HEK293 (cell line): Measurements from ENCODE around the gene P2RX1.

Source experiments
- CTCF ChIA-PET: fragments of 350-600 bp; formaldehyde crosslinking; extraction: SDS; loops from one replicate; lab custom pipeline; 2021; ENCODE audit warnings: antibody characterized with exemption; lab: Yijun Ruan, JAX
- POLR2A ChIA-PET: fragments of 300-600 bp; formaldehyde crosslinking; extraction: SDS; loops from one replicate; lab custom pipeline; 2020; ENCODE audit warnings: antibody characterized with exemption, inconsistent platforms; lab: Yijun Ruan, JAX
- H3K27ac ChIP-seq: fragments of 200-500 bp; sonication (Bioruptor generic); 2 replicates; pipeline ENCODE4 v1.5.1; 2014; ENCODE audit warnings: low read depth, low read length, control low read depth, inconsistent platforms; ENCODE audit errors: extremely low read depth
- H3K36me3 ChIP-seq, 2 experiments: fragments of 200-500 bp in 1 of 2; sonication (Bioruptor generic) in 1 of 2; 1 replicate in 1 of 2; 2 replicates in 1 of 2; pipeline ENCODE4 v1.5.1; 2014 to 2017; ENCODE audit warnings: inconsistent platforms in 2 of 2, low read length in 2 of 2; ENCODE audit not compliant: control insufficient read depth in 2 of 2, insufficient read depth in 1 of 2
- H3K4me1 ChIP-seq: fragments of 200-500 bp; sonication (Bioruptor generic); 2 replicates; pipeline ENCODE4 v1.5.1; 2014; ENCODE audit warnings: mild to moderate bottlenecking, low read length, inconsistent platforms; ENCODE audit not compliant: control insufficient read depth, insufficient read depth
- H3K4me3 ChIP-seq: 2 replicates; pipeline ENCODE4 v1.5.1; 2011; ENCODE audit warnings: low read depth, mild to moderate bottlenecking, control low read depth, low read length, moderate library complexity
- H3K9me3 ChIP-seq: fragments of 200-500 bp; sonication (Bioruptor generic); 2 replicates; pipeline ENCODE4 v1.5.1; 2014; ENCODE audit warnings: low read depth, low read length, inconsistent platforms; ENCODE audit not compliant: control insufficient read depth, insufficient read depth
- KLF16 ChIP-seq: fragments of 450-650 bp; formaldehyde crosslinking; IDR thresholded peaks from 2 replicates; pipeline ENCODE4 v1.5.1; 2017; ENCODE audit warnings: missing biosample characterization, missing genetic modification characterization
- ZFHX2 ChIP-seq: fragments of 450-650 bp; formaldehyde crosslinking; conservative IDR thresholded peaks from 2 replicates; pipeline ENCODE4 v1.5.1; 2016; ENCODE audit warnings: missing biosample characterization, missing genetic modification characterization
- ZFP3 ChIP-seq: fragments of 450-650 bp; formaldehyde crosslinking; IDR thresholded peaks from 2 replicates; pipeline ENCODE4 v1.5.1; 2016; ENCODE audit warnings: low read depth, missing biosample characterization, missing genetic modification characterization
- ZNF10 ChIP-seq: fragments of 450-650 bp; formaldehyde crosslinking; IDR thresholded peaks from 2 replicates; pipeline ENCODE4 v1.5.1; 2017; ENCODE audit warnings: missing biosample characterization, missing genetic modification characterization
- ZNF18 ChIP-seq: fragments of 450-650 bp; formaldehyde crosslinking; IDR thresholded peaks from 2 replicates; pipeline ENCODE4 v1.5.1; 2016; ENCODE audit warnings: missing biosample characterization, missing genetic modification characterization
- ZNF19 ChIP-seq: fragments of 450-650 bp; formaldehyde crosslinking; IDR thresholded peaks from 2 replicates; pipeline ENCODE4; 2016; ENCODE audit warnings: missing biosample characterization, missing genetic modification characterization, low read depth
- ZNF416 ChIP-seq: fragments of 450-650 bp; formaldehyde crosslinking; IDR thresholded peaks from 2 replicates; pipeline ENCODE4 v1.5.1; 2016; ENCODE audit warnings: missing biosample characterization, missing genetic modification characterization
- ZNF510 ChIP-seq: fragments of 450-650 bp; formaldehyde crosslinking; IDR thresholded peaks from 2 replicates; pipeline ENCODE4 v1.5.1; 2018; ENCODE audit warnings: mild to moderate bottlenecking, missing genetic modification characterization, missing biosample characterization; ENCODE audit not compliant: insufficient replicate concordance
- ZNF530 ChIP-seq: fragments of 450-650 bp; formaldehyde crosslinking; IDR thresholded peaks from 2 replicates; pipeline ENCODE4 v1.5.1; 2016; ENCODE audit warnings: low read depth, missing biosample characterization, missing genetic modification characterization
- ZNF544 ChIP-seq: fragments of 450-650 bp; formaldehyde crosslinking; IDR thresholded peaks from 2 replicates; pipeline ENCODE4 v1.5.0; 2017; ENCODE audit warnings: missing biosample characterization, missing genetic modification characterization
- ZNF548 ChIP-seq: fragments of 450-650 bp; formaldehyde crosslinking; IDR thresholded peaks from 2 replicates; pipeline ENCODE4 v1.5.1; 2016; ENCODE audit warnings: missing biosample characterization, missing genetic modification characterization
- ZNF639 ChIP-seq: fragments of 450-650 bp; formaldehyde crosslinking; IDR thresholded peaks from 2 replicates; pipeline ENCODE4 v1.5.1; 2016; ENCODE audit warnings: missing biosample characterization, missing genetic modification characterization
- ZNF660 ChIP-seq: fragments of 450-650 bp; IDR thresholded peaks from 2 replicates; pipeline ENCODE4 v1.5.1; 2018; ENCODE audit warnings: missing biosample characterization, mild to moderate bottlenecking, missing genetic modification characterization
- ZNF843 ChIP-seq: fragments of 450-650 bp; formaldehyde crosslinking; IDR thresholded peaks from 2 replicates; pipeline ENCODE4 v1.5.1; 2016; ENCODE audit warnings: missing biosample characterization, missing genetic modification characterization
- ZSCAN23 ChIP-seq: fragments of 450-650 bp; formaldehyde crosslinking; IDR thresholded peaks from 2 replicates; pipeline ENCODE4 v1.5.1; 2016; ENCODE audit warnings: missing biosample characterization, missing genetic modification characterization
- TF ChIP-seq, protein P1 (sequence below): fragments of 450-650 bp; formaldehyde crosslinking; IDR thresholded peaks from 2 replicates; pipeline ENCODE4 v1.5.1; 2016; ENCODE audit warnings: missing biosample characterization, missing genetic modification characterization
- TF ChIP-seq, protein P2 (sequence below): fragments of 450-650 bp; formaldehyde crosslinking; IDR thresholded peaks from 2 replicates; pipeline ENCODE4 v1.5.1; 2016; ENCODE audit warnings: missing biosample characterization, missing genetic modification characterization
- TF ChIP-seq, protein P3 (sequence below): fragments of 450-650 bp; formaldehyde crosslinking; IDR thresholded peaks from 2 replicates; pipeline ENCODE4 v1.5.1; 2016; ENCODE audit warnings: missing biosample characterization, missing genetic modification characterization

The P2RX1 gene

DNA sequence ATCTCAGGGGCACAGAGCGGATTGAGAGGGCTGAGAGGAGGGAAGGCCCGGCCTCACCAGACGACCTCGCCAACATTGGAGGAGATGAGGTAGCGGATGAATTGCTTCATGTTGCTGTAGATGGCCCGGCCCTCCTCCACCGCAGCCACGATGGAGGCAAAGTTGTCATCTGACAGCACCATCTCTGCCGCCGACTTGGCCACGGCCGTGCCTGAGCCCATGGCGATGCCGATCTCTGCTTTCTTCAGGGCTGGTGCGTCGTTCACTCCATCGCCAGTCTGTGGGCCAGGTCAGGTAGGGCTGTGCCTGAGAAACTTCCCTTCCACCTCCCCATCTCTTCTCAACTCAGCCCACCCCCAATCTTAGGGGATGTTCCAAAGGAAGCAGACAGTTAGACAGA lies 21.1 kb upstream of the P2RX1 start:
- no peak overlapping the region for H3K27ac ChIP-seq
- TF ChIP-seq ZNF19 (no peak), ZNF548 (tag by site-specific recombination) (no peak), ZFP3 (tag by site-specific recombination) (no peak), ZNF639 (no peak), ZNF18 (tag by site-specific recombination) (no peak), ZNF843 (tag by site-specific recombination) (no peak), ZNF660 (no peak), ZNF510 (tag by site-specific recombination) (no peak), ZFHX2 (no peak), ZNF530 (no peak), ZNF10 (tag by site-specific recombination) (no peak), KLF16 (tag by site-specific recombination) (no peak), ZNF544 (tag by site-specific recombination) (no peak), ZNF416 (tag by site-specific recombination) (no peak), ZSCAN23 (tag by site-specific recombination) (no peak)
- TF ChIP-seq, protein P1, sequence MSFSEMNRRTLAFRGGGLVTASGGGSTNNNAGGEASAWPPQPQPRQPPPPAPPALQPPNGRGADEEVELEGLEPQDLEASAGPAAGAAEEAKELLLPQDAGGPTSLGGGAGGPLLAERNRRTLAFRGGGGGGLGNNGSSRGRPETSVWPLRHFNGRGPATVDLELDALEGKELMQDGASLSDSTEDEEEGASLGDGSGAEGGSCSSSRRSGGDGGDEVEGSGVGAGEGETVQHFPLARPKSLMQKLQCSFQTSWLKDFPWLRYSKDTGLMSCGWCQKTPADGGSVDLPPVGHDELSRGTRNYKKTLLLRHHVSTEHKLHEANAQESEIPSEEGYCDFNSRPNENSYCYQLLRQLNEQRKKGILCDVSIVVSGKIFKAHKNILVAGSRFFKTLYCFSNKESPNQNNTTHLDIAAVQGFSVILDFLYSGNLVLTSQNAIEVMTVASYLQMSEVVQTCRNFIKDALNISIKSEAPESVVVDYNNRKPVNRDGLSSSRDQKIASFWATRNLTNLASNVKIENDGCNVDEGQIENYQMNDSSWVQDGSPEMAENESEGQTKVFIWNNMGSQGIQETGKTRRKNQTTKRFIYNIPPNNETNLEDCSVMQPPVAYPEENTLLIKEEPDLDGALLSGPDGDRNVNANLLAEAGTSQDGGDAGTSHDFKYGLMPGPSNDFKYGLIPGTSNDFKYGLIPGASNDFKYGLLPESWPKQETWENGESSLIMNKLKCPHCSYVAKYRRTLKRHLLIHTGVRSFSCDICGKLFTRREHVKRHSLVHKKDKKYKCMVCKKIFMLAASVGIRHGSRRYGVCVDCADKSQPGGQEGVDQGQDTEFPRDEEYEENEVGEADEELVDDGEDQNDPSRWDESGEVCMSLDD (tag by site-specific recombination) = no peak
- TF ChIP-seq, protein P2, sequence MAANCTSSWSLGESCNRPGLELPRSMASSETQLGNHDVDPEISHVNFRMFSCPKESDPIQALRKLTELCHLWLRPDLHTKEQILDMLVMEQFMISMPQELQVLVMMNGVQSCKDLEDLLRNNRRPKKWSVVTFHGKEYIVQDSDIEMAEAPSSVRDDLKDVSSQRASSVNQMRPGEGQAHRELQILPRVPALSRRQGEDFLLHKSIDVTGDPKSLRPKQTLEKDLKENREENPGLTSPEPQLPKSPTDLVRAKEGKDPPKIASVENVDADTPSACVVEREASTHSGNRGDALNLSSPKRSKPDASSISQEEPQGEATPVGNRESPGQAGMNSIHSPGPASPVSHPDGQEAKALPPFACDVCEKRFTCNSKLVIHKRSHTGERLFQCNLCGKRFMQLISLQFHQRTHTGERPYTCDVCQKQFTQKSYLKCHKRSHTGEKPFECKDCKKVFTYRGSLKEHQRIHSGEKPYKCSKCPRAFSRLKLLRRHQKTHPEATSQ (tag by site-specific recombination) = no peak
- TF ChIP-seq, protein P3, sequence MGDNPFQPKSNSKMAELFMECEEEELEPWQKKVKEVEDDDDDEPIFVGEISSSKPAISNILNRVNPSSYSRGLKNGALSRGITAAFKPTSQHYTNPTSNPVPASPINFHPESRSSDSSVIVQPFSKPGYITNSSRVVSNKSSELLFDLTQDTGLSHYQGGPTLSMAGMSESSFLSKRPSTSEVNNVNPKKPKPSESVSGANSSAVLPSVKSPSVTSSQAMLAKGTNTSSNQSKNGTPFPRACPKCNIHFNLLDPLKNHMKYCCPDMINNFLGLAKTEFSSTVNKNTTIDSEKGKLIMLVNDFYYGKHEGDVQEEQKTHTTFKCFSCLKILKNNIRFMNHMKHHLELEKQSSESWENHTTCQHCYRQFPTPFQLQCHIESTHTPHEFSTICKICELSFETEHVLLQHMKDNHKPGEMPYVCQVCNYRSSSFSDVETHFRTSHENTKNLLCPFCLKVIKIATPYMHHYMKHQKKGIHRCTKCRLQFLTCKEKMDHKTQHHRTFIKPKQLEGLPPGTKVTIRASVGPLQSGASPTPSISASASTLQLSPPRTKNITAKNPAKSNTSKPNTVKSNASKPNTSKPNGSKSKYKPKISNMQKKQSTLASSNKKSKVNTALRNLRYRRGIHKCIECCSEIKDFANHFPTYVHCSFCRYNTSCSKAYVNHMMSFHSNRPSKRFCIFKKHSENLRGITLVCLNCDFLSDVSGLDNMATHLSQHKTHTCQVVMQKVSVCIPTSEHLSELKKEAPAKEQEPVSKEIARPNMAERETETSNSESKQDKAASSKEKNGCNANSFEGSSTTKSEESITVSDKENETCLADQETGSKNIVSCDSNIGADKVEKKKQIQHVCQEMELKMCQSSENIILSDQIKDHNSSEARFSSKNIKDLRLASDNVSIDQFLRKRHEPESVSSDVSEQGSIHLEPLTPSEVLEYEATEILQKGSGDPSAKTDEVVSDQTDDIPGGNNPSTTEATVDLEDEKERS (tag by site-specific recombination) = no peak
- TF ChIP-seq, all 188 proteins: peak for 0
- Histone ChIP-seq H3K36me3 (peaks cover 0 to 21% of the 10 kb centered on the region in 2 experiments; a peak in 2 of 3 replicates), H3K4me3 (no peak overlapping the region), H3K9me3 (no peaks in the 10 kb centered on the region), H3K4me1 (no peaks in the 10 kb centered on the region)
- POLR2A ChIA-PET = no interaction called here
- CTCF ChIA-PET = no interaction called here
